Vagina (tissue), 2 donors: Measurements from ENCODE around the gene PDE12.

Source experiments
- CTCF ChIP-seq, 3 experiments: fragments of 450-650 bp in 2 of 3; fragments of 200-600 bp in 1 of 3; sonication (generic) in 1 of 3; IDR thresholded peaks; one replicate each; pipeline ENCODE4 v1.5.1; 2017 to 2019; ENCODE audit warnings: antibody characterized with exemption in 3 of 3, mild to moderate bottlenecking in 2 of 3, moderate library complexity in 2 of 3
- POLR2A ChIP-seq, 2 donors: fragments of 450-650 bp; IDR thresholded peaks; one replicate each; pipeline ENCODE4 v1.6.1; 2017; ENCODE audit warnings: antibody characterized with exemption in 2 of 2, mild to moderate bottlenecking in 2 of 2, moderate library complexity in 2 of 2

- TF ChIP-seq CTCF (IDR thresholded peaks at IDR 0.05): no peak
- no peak for TF ChIP-seq POLR2A (IDR thresholded peaks at IDR 0.05)
Measured at GRCh38 chr3:57594576-57594975, 38.5 kb downstream of the PDE12 start.
